ENCODE measurements around the gene PPP2R3B. TPM values are rescaled to one million over a fixed set of nuclear protein-coding genes. Genes with fewer than 3 reads are reported as not detected.

PPP2R3B gene
- total and polyA plus RNA-seq, 2 donors (not counting 1 experiment from before 2014, with no cell fraction given): 43.3 to 47.6 TPM

- no peaks in the 10 kb centered on the region for H3K4me1 ChIP-seq (ENCODE audit: control insufficient read depth in 2 of 2, insufficient read depth in 2 of 2, low read length in 2 of 2)
- no peak overlapping the region for H3K4me3 ChIP-seq (ENCODE audit: control extremely low read depth in 1 of 5, extremely low read depth in 1 of 5, insufficient read depth in 1 of 5, low read depth in 2 of 5, low read length in 4 of 5)
- Mint-ChIP-seq H3K27me3 (no peaks in the 10 kb centered on the region), H3K4me3 (no peak overlapping the region), H3K27ac (no peak overlapping the region), H3K9me3 (ENCODE audit: insufficient read depth) (no peaks in the 10 kb centered on the region), H3K4me1 (no peaks in the 10 kb centered on the region)
- no peak overlapping the region for H3K4me2 ChIP-seq (replicated peaks; ENCODE audit: low read depth, low read length, poor library complexity, severe bottlenecking)
- peaks cover 1 to 26% of the 10 kb centered on the region in 2 experiments for H3K36me3 ChIP-seq (replicated peaks in 1 of 2; ENCODE audit: control extremely low read depth in 1 of 2, control insufficient read depth in 1 of 2, extremely low read depth in 1 of 2, insufficient read depth in 2 of 2, low read length in 1 of 2)
- H2AFZ ChIP-seq (ENCODE audit: insufficient read depth, low read depth, low read length, poor library complexity, severe bottlenecking): no peak overlapping the region
- ChIA-PET POLR2A (no interaction called here), CTCF (no interaction called here)
- H3K9me3 ChIP-seq (ENCODE audit: control extremely low read depth in 1 of 3, control insufficient read depth in 2 of 3, insufficient read depth in 1 of 3, low read length in 2 of 3): peaks cover 0 to 17% (median 0%) of the 10 kb centered on the region in 3 donors
- no peak overlapping the region for H3K27ac ChIP-seq (ENCODE audit: low read length in 2 of 2)
- H4K20me1 ChIP-seq (ENCODE audit: control insufficient read depth, insufficient read depth, low read length, poor library complexity, severe bottlenecking): no peaks in the 10 kb centered on the region
- 97% methylated on average over 45 of the region's 47 CpGs for WGBS (ENCODE audit: insufficient coverage)
- no peak overlapping the region for H3K9ac ChIP-seq (ENCODE audit: low read length)
- H3K27me3 ChIP-seq (replicated peaks in 1 of 4; ENCODE audit: control extremely low read depth in 1 of 4, control insufficient read depth in 3 of 4, insufficient read depth in 4 of 4, low read length in 3 of 4): no peaks in the 10 kb centered on the region
- DNase-seq (no peak), ATAC-seq (ENCODE audit: low read depth) (no peak)
- no peaks in the 10 kb centered on the region for H3K79me2 ChIP-seq (ENCODE audit: control insufficient read depth, insufficient read depth, low read length)
- no peak for TF ChIP-seq EZH2 (IDR thresholded peaks at IDR 0.05; ENCODE audit: borderline replicate concordance, insufficient read depth, low read depth, low read length, poor library complexity, severe bottlenecking)
- TF ChIP-seq, protein P1, sequence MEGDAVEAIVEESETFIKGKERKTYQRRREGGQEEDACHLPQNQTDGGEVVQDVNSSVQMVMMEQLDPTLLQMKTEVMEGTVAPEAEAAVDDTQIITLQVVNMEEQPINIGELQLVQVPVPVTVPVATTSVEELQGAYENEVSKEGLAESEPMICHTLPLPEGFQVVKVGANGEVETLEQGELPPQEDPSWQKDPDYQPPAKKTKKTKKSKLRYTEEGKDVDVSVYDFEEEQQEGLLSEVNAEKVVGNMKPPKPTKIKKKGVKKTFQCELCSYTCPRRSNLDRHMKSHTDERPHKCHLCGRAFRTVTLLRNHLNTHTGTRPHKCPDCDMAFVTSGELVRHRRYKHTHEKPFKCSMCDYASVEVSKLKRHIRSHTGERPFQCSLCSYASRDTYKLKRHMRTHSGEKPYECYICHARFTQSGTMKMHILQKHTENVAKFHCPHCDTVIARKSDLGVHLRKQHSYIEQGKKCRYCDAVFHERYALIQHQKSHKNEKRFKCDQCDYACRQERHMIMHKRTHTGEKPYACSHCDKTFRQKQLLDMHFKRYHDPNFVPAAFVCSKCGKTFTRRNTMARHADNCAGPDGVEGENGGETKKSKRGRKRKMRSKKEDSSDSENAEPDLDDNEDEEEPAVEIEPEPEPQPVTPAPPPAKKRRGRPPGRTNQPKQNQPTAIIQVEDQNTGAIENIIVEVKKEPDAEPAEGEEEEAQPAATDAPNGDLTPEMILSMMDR (IDR thresholded peaks at IDR 0.05): no peak
- intact Hi-C loops (cut with micrococcal nuclease): no loop called here
Observed at GRCh38 chrX:292900-293897, 93.5 kb downstream of the PPP2R3B start.

GRCh38 chrX:291411-291901 lies 95.3 kb downstream of the PPP2R3B start:
- Mint-ChIP-seq H3K27ac (no peak overlapping the region), H3K27me3 (no peaks in the 10 kb centered on the region), H3K4me1 (no peaks in the 10 kb centered on the region), H3K9me3 (ENCODE audit: insufficient read depth) (no peaks in the 10 kb centered on the region), H3K4me3 (no peak overlapping the region)
- ChIA-PET POLR2A (no interaction called here), CTCF (no interaction called here)
- Histone ChIP-seq H3K4me2 (replicated peaks; ENCODE audit: low read depth, low read length, poor library complexity, severe bottlenecking) (no peak overlapping the region), H3K27me3 (replicated peaks in 1 of 4; ENCODE audit: control extremely low read depth in 1 of 4, control insufficient read depth in 3 of 4, insufficient read depth in 4 of 4, low read length in 3 of 4) (no peaks in the 10 kb centered on the region), H3K27ac (ENCODE audit: low read length in 2 of 2) (no peak overlapping the region), H3K9ac (ENCODE audit: low read length) (no peak overlapping the region), H3K9me3 (ENCODE audit: control extremely low read depth in 1 of 3, control insufficient read depth in 2 of 3, insufficient read depth in 1 of 3, low read length in 2 of 3) (peaks cover 0 to 17% (median 0%) of the 10 kb centered on the region in 3 donors), H3K36me3 (replicated peaks in 1 of 2; ENCODE audit: control extremely low read depth in 1 of 2, control insufficient read depth in 1 of 2, extremely low read depth in 1 of 2, insufficient read depth in 2 of 2, low read length in 1 of 2) (peaks cover 3 to 29% of the 10 kb centered on the region in 2 experiments), H3K79me2 (ENCODE audit: control insufficient read depth, insufficient read depth, low read length) (no peaks in the 10 kb centered on the region), H4K20me1 (ENCODE audit: control insufficient read depth, insufficient read depth, low read length, poor library complexity, severe bottlenecking) (no peaks in the 10 kb centered on the region), H3K4me1 (ENCODE audit: control insufficient read depth in 2 of 2, insufficient read depth in 2 of 2, low read length in 2 of 2) (no peaks in the 10 kb centered on the region), H3K4me3 (ENCODE audit: control extremely low read depth in 1 of 5, extremely low read depth in 1 of 5, insufficient read depth in 1 of 5, low read depth in 2 of 5, low read length in 4 of 5) (no peak overlapping the region), H2AFZ (ENCODE audit: insufficient read depth, low read depth, low read length, poor library complexity, severe bottlenecking) (no peak overlapping the region)
- 97% methylated on average over 29 of the region's 29 CpGs for WGBS (ENCODE audit: insufficient coverage)
- intact Hi-C loops (cut with micrococcal nuclease): no loop called here
- ATAC-seq (ENCODE audit: low read depth): no peak
- no peak for DNase-seq
- no peak for TF ChIP-seq EZH2 (IDR thresholded peaks at IDR 0.05; ENCODE audit: borderline replicate concordance, insufficient read depth, low read depth, low read length, poor library complexity, severe bottlenecking)
- TF ChIP-seq, protein P1 (IDR thresholded peaks at IDR 0.05): no peak
